ENCODE measurements around the gene C2CD2L.

The C2CD2L gene

DNA sequence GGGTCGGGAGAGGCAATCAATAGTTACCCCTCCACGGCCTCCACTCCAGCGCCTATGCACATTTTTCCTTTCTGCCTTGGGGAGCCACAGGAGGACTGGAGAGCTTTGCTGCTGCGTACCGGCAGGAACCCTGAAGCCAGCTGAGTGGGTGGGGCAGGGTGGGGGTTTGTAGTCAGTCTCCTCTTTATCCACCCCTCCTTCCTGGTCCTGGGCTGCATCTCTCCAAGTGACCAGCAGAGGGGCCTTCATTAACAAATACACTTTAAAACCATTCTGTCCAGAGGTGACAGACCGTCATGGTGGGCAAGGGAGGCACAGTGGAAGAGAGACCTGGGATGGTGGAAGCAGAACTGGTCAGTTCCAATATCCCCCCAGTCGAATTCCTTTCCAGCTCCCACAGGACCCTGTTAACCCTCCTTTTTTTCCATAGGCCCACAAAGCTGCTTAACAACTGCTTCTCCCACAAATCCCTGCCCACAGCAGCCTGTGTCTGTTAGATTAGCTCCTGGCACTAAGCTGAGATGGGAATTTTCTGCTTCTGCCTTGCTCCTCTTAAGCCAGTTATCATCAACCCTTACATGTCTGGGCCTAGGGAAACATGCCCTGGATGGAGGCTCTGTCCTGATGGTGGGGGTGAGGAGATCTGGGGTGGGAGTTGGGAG lies 37.8 kb downstream of the C2CD2L start:
- peak; percentile 70 for DNase-seq (ENCODE audit: low read depth)
- TF ChIP-seq, protein P1, sequence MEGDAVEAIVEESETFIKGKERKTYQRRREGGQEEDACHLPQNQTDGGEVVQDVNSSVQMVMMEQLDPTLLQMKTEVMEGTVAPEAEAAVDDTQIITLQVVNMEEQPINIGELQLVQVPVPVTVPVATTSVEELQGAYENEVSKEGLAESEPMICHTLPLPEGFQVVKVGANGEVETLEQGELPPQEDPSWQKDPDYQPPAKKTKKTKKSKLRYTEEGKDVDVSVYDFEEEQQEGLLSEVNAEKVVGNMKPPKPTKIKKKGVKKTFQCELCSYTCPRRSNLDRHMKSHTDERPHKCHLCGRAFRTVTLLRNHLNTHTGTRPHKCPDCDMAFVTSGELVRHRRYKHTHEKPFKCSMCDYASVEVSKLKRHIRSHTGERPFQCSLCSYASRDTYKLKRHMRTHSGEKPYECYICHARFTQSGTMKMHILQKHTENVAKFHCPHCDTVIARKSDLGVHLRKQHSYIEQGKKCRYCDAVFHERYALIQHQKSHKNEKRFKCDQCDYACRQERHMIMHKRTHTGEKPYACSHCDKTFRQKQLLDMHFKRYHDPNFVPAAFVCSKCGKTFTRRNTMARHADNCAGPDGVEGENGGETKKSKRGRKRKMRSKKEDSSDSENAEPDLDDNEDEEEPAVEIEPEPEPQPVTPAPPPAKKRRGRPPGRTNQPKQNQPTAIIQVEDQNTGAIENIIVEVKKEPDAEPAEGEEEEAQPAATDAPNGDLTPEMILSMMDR (conservative IDR thresholded peaks at IDR 0.05; ENCODE audit: control insufficient read depth, insufficient read depth, low read depth, low read length) = peak; percentile 56
- H3K4me3 ChIP-seq (ENCODE audit: control insufficient read depth, low read depth, low read length) = no peak overlapping the region

GRCh38 chr11:119145551-119145950 lies 38.4 kb downstream of the C2CD2L start:
- TF ChIP-seq, protein P1 (conservative IDR thresholded peaks at IDR 0.05; ENCODE audit: control insufficient read depth, insufficient read depth, low read depth, low read length) = no peak
- DNase-seq (ENCODE audit: low read depth) = no peak
- no peak overlapping the region for H3K4me3 ChIP-seq (ENCODE audit: control insufficient read depth, low read depth, low read length)

- TF ChIP-seq, protein P1 (conservative IDR thresholded peaks at IDR 0.05; ENCODE audit: control insufficient read depth, insufficient read depth, low read depth, low read length) = no peak
- no peak for DNase-seq (ENCODE audit: low read depth)
- H3K4me3 ChIP-seq (ENCODE audit: control insufficient read depth, low read depth, low read length) = no peak overlapping the region
Observed at GRCh38 chr11:119147604-119148333, 40.6 kb downstream of the C2CD2L start.

- TF ChIP-seq, protein P1 (conservative IDR thresholded peaks at IDR 0.05; ENCODE audit: control insufficient read depth, insufficient read depth, low read depth, low read length) = no peak
- peak overlapping the region; percentile 46 for H3K4me3 ChIP-seq (ENCODE audit: control insufficient read depth, low read depth, low read length)
- DNase-seq (ENCODE audit: low read depth) = no peak
Observed at GRCh38 chr11:119148720-119149017, 41.5 kb downstream of the C2CD2L start.

- H3K4me3 ChIP-seq (ENCODE audit: control insufficient read depth, low read depth, low read length) = peak within 1 kb of the TSS; percentile 46
- TF ChIP-seq, protein P1 (conservative IDR thresholded peaks at IDR 0.05; ENCODE audit: control insufficient read depth, insufficient read depth, low read depth, low read length) = no peak
- DNase-seq (ENCODE audit: low read depth) = no peak
Observed at GRCh38 chr11:119149018-119149785, 42.1 kb downstream of the C2CD2L start, which contains the start of gene ABCG4. Gene ABCG4, plus strand, starts transcription at chr11:119149052. Its CDS starts 914 bp downstream, at chr11:119149966.

- TF ChIP-seq, protein P1 (conservative IDR thresholded peaks at IDR 0.05; ENCODE audit: control insufficient read depth, insufficient read depth, low read depth, low read length) = no peak
- DNase-seq (ENCODE audit: low read depth) = no peak
- peak overlapping the region; percentile 46 for H3K4me3 ChIP-seq (ENCODE audit: control insufficient read depth, low read depth, low read length)
Observed at GRCh38 chr11:119149786-119150275, 42.7 kb downstream of the C2CD2L start.
